Muscle layer of colon (tissue), 2 donors: ENCODE data around the gene TFPT.

Experiments used
- H3K27ac ChIP-seq: one replicate; pipeline ENCODE4 v1.7.0; 2013; ENCODE audit warnings: low read depth, mild to moderate bottlenecking, low read length, moderate library complexity
- H3K27me3 ChIP-seq, 2 donors: one replicate each; pipeline ENCODE4 v1.7.0; 2013; ENCODE audit warnings: low read length in 2 of 2, mild to moderate bottlenecking in 2 of 2; ENCODE audit not compliant: insufficient read depth in 2 of 2, control insufficient read depth in 1 of 2
- H3K36me3 ChIP-seq: one replicate; pipeline ENCODE4 v1.7.0; 2013; ENCODE audit warnings: mild to moderate bottlenecking, low read length; ENCODE audit not compliant: insufficient read depth
- H3K4me1 ChIP-seq: one replicate; pipeline ENCODE4 v1.7.0; 2013; ENCODE audit warnings: mild to moderate bottlenecking, low read length; ENCODE audit not compliant: insufficient read depth
- H3K4me3 ChIP-seq, 2 donors: one replicate each; pipeline ENCODE4 v1.7.0; 2013; ENCODE audit warnings: low read length in 2 of 2, low read depth in 1 of 2, mild to moderate bottlenecking in 1 of 2, moderate library complexity in 1 of 2
- H3K9ac ChIP-seq: one replicate; pipeline ENCODE4 v1.7.0; 2013; ENCODE audit warnings: low read length
- H3K9me3 ChIP-seq: one replicate; pipeline ENCODE4 v1.7.0; 2013; ENCODE audit warnings: mild to moderate bottlenecking, low read length
- donor health status: abdominal sarcoma.
- donor health status: Adenocarcinoma of cecum.

Gene TFPT, protein sequence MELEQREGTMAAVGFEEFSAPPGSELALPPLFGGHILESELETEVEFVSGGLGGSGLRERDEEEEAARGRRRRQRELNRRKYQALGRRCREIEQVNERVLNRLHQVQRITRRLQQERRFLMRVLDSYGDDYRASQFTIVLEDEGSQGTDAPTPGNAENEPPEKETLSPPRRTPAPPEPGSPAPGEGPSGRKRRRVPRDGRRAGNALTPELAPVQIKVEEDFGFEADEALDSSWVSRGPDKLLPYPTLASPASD

DNA sequence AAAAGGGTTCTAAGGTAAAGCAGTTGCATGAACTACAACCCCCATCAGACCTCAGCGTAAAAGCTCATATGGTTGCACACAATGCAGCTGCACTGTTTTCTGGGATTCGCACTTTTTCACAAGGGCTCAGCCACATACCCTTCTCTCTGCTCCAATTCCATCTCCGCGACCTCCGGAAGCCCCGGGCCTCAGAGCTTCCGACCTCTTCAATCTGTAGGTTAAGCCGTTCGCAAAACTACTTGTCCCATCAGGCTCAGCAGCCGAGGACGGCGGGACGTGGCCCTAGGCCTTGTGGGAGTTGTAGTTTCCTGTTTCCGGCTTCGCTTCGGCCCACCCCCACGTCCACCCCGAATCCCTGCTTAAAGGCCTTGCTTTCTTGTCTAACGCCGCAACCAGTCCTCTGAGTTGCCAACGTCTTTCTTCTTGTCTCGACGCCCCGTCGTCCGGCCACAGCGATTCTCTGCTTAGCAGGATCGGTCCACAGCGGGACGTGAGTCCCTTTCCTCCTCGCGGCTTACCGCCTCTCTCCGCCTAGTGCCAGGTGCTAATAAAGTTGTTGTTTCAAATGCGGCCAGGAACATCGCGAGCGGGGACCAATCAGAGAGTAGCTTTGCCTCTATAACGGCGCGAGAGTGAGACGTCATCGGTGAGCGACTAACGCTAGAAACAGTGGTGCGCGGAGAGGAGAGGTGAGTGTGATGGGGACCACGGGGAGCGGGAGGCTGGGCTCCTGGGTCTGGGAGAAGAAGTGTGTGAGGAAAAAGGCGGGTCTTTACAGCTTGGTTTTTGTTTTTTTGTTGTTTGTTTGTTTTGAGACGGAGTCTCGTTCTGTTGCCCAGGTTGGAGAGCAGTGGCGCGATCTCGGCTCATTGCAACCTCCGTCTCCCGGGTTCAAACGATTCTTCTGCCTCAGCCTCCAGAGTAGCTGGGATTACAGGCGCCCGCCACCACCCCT is at the start of gene TFPT, which contains the start of gene PRPF31:
TFPT (minus strand) TSS at position 549 of the 955 bp plus-strand sequence; CDS start at position 161, 388 bp downstream.
PRPF31 (plus strand) TSS at position 646 of the 955 bp plus-strand sequence. CDS start 2,525 bp downstream, outside the sequence.
- Histone ChIP-seq H3K36me3 (peaks cover 18% of the 10 kb centered on the region), H3K9ac (peak within 1 kb of the TSS; percentile 75), H3K4me1 (peaks cover 21% of the 10 kb centered on the region), H3K4me3 (peak within 1 kb of the TSS; percentile 85 to 95), H3K9me3 (no peaks in the 10 kb centered on the region), H3K27me3 (no peaks in the 10 kb centered on the region), H3K27ac (peak within 1 kb of the TSS; percentile 99)

DNA sequence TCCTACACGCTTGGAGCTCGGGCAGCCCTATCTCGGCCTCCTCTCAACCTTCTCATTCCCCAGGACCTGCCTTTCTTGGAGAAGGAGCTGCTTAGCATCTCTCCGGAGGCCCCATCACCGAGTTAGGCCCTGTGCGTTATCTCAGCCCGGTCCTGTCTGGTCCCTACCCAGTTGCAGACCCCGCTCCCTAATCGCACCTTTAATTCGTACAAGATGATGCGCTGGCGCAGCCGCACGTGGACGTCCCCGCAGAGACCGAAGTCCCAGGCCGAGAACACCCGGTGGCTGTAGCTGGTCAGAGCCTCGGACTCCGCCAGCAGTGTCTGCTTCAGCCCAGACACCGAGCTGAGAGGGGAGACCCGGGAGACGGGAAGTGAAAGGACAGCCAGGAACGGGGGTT is 49.8 kb upstream of the TFPT start:
- Histone ChIP-seq H3K9me3 (no peaks in the 10 kb centered on the region), H3K4me1 (peaks cover 27% of the 10 kb centered on the region), H3K27me3 (peaks cover 0 to 27% of the 10 kb centered on the region in 2 donors), H3K27ac (no peak overlapping the region), H3K9ac (no peak overlapping the region), H3K4me3 (no peak overlapping the region), H3K36me3 (no peaks in the 10 kb centered on the region)

DNA sequence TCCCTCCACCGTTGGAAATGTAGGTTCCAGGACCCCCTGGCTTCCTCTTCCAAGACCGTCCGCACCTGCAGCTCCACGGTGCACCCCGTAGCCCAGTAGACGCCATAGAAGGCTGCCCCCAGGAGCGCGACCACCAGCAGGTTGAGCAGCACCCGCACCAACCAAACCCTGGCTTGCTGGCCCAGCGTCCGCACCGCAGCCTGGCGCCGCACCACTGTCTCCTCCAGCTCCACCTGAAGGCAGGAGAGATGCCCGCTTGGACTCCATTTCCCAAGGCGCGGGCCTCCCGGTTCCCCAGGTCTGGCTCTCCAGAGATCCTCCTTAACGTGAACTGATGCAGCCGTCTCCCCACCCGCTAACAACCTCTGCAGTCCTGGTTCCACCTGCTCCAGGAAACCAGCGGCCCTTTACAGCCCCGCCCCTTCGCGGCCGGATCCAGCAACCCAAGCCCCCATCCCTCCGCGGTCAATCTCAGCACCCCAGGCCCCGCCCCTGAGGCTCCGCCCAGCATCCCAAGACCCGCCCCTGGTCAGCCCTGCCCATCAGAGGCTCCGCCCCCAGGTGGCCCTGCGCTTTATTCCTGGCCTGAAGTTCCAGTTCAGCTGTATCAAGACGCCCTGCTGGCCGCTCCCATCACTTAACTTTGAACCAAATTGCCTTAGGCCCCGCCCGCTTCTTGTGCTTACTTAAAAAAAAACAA is 49.1 kb upstream of the TFPT start:
- no peak overlapping the region for H3K27ac ChIP-seq
- H3K4me3 ChIP-seq: no peak overlapping the region
- H3K9ac ChIP-seq: no peak overlapping the region
- no peaks in the 10 kb centered on the region for H3K36me3 ChIP-seq
- peaks cover 27% of the 10 kb centered on the region for H3K4me1 ChIP-seq
- no peaks in the 10 kb centered on the region for H3K9me3 ChIP-seq
- H3K27me3 ChIP-seq: peaks cover 0 to 27% of the 10 kb centered on the region in 2 donors

DNA sequence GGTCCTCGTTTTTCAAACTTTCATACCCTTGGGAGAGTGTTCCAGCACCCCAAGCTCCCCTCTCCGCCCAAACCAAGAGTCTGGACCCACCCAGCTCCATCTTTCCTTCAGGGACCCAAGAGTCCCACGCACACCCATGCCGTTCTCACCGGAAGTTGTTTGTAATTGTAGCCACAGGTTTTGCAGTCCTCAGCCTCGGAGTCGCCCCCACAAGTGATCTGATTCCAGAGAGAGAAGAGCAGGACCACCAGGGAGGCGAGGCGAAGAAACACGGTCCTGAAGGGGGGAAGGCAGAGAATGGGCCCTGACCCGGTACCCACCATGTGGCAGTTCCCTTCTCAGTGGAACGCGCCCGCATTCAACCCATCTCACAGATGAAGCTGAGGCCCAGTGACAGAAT is 47.4 kb upstream of the TFPT start:
- Histone ChIP-seq H3K9ac (no peak overlapping the region), H3K4me3 (peak overlapping the region in 1 of 2 donors; percentile 52), H3K4me1 (peaks cover 35% of the 10 kb centered on the region), H3K9me3 (no peaks in the 10 kb centered on the region), H3K36me3 (peaks cover 6% of the 10 kb centered on the region), H3K27me3 (peaks cover 0 to 22% of the 10 kb centered on the region in 2 donors), H3K27ac (no peak overlapping the region)

DNA sequence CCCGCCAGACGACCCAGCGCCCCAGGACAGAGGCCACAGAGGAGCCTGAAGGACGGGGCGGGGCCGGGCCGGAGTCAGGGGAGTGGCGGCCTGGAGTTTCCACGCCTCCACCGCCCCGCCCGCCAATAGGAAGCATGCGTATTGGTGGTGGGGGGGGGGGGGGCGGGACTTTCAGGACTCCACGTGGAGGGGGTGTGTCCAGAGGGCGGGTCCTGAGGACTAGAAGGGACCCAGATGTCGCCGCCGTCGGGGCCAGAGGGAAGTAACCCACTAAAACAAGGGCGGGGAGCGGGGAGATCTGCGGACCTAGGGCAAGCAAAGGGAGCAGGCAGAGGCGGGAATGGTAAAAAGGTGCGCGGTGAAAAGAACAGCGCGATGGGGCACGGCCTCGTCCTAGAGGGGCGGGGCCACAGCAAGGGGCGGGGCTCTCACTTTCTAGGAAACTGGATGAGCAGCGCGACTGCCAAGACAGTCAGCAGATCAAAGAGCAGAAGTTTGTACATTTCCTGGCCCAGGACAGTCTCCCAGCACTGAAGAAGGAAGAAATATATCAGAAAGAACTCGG is 46.9 kb upstream of the TFPT start:
- no peak overlapping the region for H3K9ac ChIP-seq
- peaks cover 0 to 21% of the 10 kb centered on the region in 2 donors for H3K27me3 ChIP-seq
- peaks cover 35% of the 10 kb centered on the region for H3K4me1 ChIP-seq
- H3K27ac ChIP-seq: no peak overlapping the region
- H3K36me3 ChIP-seq: peaks cover 12% of the 10 kb centered on the region
- peak overlapping the region in 1 of 2 donors; percentile 52 for H3K4me3 ChIP-seq
- H3K9me3 ChIP-seq: no peaks in the 10 kb centered on the region

DNA sequence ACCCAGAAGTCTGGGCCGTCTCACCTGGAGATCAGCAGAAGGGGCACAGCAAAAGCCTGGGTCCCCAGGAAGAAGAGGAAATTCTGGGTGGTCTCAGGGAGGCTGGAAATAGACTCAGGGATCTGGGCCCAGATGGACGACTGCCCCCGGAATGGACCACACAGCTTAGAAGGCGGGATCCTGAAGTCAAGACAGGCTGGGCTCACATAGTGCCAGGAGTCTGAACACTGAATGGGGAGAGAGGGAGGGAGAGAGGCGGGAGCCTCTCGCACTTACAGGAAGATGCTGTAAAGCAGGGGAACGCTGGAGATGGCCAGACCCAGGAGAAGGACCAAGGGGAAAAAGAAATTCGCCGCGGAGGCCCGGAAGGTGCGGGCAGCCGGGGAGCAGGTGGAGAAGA is 45.4 kb upstream of the TFPT start:
- Histone ChIP-seq H3K27ac (peak overlapping the region; percentile 93), H3K9ac (peak overlapping the region; percentile 92)

DNA sequence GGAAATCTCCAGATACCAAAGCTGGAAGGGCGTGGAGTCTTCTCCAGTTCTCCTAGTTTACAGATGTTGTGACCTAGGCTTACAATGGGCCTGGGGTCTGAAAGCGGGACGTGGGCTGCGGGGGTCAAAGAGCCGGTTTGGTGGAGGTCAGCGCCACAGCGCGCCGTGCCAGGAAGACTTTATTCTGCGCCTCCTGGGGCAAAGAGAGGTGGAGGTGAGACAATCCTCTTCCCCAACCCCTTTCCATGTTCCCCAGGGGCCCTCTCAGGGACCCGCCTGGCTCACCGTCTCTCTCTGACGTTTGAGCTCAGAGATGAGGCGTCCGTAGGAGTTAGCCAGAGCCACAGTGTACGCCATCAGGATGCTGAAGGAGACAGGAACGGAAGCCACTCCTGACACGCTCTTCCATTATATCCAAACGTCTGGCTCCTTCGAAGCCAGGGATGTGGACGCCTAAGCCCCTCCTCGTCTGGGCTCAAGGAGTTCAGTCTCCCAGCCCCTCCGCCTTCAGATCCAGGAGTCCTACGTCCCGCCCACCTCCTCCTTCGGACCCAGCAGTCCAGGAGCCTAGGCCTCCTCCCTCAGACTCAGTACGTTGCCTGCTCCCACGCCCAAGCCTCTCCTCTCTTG is 44.8 kb upstream of the TFPT start:
- H3K36me3 ChIP-seq: peaks cover 29% of the 10 kb centered on the region
- peak overlapping the region; percentile 92 for H3K9ac ChIP-seq
- peaks cover 35% of the 10 kb centered on the region for H3K4me1 ChIP-seq

More for the DNA sequence above, 45.4 kb upstream of the TFPT start:
- Histone ChIP-seq H3K9me3 (no peaks in the 10 kb centered on the region), H3K36me3 (peaks cover 26% of the 10 kb centered on the region), H3K4me3 (peak overlapping the region; percentile 89 to 96), H3K27me3 (peaks cover 0 to 15% of the 10 kb centered on the region in 2 donors), H3K4me1 (peaks cover 35% of the 10 kb centered on the region)

DNA sequence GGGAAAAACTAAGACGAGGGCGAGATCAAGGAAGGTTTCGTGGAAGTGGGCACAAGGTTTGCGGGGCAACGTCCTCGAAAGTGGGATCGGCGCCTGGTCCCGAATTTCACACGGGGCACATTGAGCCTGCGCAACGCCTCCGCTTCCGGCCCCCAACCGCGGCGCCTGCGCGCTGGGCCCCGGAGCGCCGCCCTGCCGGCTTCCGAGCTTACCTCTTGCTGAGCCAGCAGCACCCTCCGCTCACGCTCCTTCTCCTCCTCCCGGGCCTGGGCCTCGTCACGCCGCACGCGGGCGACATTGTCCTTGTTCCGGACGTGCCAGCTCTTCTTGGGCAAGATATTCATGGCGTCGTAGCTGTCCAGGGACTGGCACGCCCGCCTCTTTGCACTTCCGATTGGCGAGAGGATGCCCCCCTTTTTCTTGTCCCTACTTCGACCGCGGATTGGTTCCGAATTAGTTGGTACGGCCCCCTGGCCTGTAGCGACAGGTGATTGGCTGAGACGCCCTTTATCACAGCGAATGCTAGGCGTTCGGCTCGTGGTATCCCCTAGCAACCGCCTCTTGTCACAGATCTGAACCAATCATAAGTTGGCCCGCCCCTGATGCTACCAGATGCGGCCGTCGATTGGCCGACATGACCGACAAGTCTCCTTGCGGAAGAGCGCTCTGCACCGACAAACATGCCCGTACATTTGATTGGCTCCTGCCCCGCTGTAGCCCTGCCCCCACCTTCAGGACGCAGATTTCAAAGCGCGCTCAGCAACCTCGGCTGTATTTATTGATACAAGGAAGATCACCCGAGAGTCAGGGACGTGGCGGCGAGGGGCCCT is 44.1 kb upstream of the TFPT start, which contains the start of gene LENG1:
LENG1 (minus strand) TSS at position 370 of the 830 bp plus-strand sequence; CDS start at position 344, 26 bp downstream.
- Histone ChIP-seq H3K27me3 (peaks cover 0 to 3% of the 10 kb centered on the region in 2 donors), H3K4me3 (peak within 1 kb of the TSS; percentile 89 to 96), H3K4me1 (peaks cover 33% of the 10 kb centered on the region), H3K27ac (peak within 1 kb of the TSS; percentile 93), H3K36me3 (peaks cover 36% of the 10 kb centered on the region), H3K9ac (peak within 1 kb of the TSS; percentile 92), H3K9me3 (no peaks in the 10 kb centered on the region)

More for the DNA sequence above, 44.8 kb upstream of the TFPT start:
- Histone ChIP-seq H3K27ac (peak overlapping the region; percentile 93), H3K4me3 (peak overlapping the region; percentile 89 to 96), H3K9me3 (no peaks in the 10 kb centered on the region), H3K27me3 (peaks cover 0 to 10% of the 10 kb centered on the region in 2 donors)

DNA sequence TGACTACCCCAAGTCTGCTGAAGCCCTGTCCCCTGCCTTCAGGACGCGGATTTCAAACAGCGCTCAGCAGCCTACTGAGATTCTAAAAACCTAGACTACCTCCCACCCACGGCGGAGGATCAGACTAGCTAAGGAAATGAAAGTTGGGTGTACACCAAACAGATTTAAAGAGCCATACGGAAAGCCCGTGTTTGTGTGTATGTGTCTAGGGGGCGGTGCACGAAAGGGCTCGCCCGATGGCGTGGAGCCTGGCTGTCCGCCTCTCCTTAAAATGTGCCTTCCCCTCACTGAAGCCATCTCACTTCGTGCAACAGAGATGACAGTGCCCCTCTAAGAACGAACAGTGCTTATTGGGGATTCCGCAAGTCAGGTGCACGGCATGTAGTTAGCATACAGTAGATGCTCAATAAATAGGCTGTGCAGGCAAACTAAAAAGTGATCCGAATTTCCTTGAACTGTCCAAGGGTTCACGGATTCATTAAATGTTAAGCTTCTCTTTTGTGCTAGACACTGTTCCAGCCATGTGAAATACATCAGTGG is 43.4 kb upstream of the TFPT start:
- Histone ChIP-seq H3K27ac (peak overlapping the region; percentile 76), H3K27me3 (no peaks in the 10 kb centered on the region), H3K9ac (peak overlapping the region; percentile 77), H3K36me3 (peaks cover 43% of the 10 kb centered on the region), H3K4me3 (peak overlapping the region; percentile 51 to 87), H3K4me1 (peaks cover 28% of the 10 kb centered on the region), H3K9me3 (no peaks in the 10 kb centered on the region)
